ENCODE data around the gene HSPA1A.
"Not testable (repeated sequence)": the region's sequence is repeated elsewhere in the genome, so short reads cannot be mapped to it uniquely, and the experiment has no call there.

Gene HSPA1A

DNA sequence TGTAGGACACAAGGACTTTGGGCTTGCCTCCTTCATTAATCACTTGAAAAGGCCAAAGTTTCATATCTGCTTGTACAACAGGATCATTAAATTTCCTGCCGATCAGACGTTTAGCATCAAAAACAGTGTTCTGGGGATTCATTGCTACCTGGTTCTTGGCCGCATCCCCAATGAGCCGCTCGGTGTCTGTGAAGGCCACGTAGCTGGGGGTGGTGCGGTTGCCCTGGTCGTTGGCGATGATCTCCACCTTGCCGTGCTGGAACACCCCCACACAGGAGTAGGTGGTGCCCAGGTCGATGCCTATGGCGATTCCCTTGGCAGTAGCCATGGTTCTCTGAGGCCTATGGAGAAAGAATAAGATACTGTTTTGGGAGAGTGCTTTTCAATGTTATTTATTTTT, 3.7 kb upstream of the HSPA1A start:
- no peak for FAIRE-seq

DNA sequence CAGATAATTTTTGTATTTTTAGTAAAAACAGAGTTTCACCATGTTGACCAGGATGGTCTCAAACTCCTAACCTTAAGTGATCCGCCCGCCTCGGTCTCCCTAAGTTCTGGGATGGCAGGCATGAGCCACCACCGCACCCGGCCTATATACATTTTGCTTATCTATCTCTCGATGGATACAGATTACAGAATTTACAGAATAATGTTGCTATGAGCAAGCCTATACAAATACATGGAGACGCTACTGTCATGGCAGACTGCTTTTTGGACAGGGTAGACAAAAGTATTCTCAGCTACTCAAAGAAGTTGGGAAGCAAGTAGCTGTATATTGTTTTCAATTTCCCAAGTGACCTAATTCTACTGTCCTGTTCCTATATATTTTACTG, 1.9 kb upstream of the HSPA1A start:
- FAIRE-seq = no peak

DNA sequence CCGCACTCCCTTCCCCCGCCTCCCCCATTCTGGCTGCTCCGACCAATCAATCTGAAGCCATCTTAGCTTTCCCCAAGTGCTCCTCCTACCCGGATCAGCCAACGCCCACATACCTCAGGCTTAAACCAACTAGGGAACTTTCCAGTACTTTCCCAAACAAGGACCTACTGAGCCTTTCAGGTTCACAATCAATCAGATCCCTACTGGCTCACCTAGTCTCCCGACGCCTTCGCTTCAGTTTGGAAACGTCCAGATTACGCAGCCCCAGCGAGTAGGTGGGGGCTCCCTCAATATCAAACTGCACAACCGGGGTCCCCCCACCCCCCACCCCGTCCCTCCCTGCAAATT, 692 bp upstream of the HSPA1A start:
- FAIRE-seq = no peak

DNA sequence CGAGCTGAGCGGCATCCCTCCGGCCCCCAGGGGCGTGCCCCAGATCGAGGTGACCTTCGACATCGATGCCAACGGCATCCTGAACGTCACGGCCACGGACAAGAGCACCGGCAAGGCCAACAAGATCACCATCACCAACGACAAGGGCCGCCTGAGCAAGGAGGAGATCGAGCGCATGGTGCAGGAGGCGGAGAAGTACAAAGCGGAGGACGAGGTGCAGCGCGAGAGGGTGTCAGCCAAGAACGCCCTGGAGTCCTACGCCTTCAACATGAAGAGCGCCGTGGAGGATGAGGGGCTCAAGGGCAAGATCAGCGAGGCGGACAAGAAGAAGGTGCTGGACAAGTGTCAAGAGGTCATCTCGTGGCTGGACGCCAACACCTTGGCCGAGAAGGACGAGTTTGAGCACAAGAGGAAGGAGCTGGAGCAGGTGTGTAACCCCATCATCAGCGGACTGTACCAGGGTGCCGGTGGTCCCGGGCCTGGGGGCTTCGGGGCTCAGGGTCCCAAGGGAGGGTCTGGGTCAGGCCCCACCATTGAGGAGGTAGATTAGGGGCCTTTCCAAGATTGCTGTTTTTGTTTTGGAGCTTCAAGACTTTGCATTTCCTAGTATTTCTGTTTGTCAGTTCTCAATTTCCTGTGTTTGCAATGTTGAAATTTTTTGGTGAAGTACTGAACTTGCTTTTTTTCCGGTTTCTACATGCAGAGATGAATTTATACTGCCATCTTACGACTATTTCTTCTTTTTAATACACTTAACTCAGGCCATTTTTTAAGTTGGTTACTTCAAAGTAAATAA, 2.0 kb downstream of the HSPA1A start:
- not testable (repeated sequence) for FAIRE-seq

DNA sequence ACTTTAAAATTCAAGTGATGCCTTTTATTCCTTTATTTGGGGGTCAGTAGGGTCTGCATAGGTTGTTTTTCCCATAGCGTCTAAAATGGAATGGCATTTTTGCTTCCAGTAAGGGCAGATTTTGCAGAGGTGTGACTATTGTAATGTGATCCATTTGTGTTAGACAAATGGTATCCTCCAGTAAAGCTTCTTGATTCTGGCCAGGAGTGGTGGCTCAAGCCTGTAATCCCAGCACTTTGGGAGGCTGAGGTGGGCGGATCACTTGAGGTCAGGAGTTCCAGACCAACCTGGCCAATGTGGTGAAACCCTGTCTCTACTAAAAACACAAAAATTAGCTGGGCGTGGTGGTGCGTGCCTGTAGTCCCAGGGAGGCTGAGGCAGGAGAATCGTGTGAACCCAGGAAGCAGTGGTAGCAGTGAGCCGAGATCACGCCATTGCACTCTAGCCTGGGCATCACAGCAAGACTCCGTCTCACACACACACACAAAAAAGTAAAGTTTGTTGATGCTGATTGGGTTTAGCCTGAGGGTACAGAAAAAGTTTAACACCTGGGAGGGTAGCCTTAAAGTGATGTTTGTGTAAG, 2.7 kb downstream of the HSPA1A start:
- FAIRE-seq = not testable (repeated sequence)

DNA sequence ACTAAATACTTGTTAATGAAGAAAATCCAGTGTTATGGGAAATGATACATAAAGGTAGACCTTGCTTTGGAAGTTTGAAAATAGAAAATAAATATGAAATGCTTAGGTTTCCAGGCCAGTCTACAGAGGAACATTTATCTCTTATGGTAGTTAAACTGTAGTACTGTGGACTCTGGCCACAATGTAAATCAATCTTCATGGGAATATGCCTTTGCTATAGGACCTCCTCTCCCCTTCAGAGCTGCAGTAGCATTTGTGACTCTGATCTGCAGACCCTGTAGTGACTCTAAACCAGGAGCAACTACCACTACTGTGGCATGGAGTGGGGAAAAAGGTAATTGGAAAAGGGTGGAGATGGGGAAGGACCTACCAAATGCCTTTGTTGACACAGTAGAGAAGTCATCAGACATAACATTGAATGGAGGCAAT, 4.5 kb downstream of the HSPA1A start:
- FAIRE-seq = no peak

DNA sequence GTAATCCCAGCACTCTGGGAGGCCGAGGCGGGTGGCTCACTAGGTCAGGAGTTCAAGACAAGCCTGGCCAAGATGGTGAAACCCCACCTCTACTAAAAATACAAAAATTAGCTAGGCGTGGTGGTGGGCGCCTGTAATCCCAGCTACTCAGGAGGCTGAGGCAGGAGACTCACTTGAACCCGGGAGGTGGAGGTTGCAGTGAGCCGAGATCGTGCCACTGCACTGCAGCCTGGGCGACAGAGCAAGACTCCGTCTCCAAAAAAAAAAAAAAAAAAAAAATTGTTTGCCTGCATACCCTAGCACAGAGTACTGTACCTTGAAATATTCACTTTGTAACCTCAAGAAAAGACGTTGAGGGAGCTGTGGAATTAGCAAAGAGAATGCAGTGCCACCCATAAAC, 5.1 kb downstream of the HSPA1A start:
- FAIRE-seq = not testable (repeated sequence)

DNA sequence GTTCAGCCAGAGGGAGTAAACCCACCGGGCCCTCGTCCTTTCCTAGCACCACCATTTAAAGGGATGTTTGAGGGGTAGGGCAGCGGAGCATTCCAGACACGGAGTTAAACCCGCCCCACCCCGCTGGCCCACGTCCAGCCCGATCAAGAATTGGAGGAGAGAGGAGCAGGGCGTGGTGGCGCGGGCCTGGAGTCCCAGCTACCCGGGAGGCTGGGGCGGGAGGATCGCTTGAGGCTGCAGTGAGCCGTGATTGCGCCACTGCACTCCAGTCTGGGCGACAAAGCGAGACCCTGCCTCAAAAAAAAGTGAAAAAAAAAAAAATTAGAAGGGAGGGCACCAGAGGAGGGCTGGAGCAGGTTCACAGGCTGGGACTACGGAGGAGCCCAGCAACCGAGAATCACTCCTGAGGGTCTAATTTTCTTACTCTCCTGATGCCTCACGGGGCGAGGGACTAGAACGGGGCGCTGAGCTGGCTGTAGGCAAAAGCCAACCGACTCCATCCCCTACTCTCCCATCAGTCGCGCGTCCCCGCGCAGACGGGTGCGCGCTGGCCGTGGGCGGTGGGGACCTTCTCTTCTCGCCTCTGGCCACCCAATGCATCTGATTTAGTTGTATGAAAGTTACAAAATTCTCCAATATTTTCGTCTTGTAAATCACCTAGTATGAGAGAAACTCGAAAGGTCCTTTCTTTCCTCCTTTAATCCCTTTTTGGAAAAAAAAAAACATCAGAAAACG, 6.1 kb downstream of the HSPA1A start:
- FAIRE-seq = no peak

DNA sequence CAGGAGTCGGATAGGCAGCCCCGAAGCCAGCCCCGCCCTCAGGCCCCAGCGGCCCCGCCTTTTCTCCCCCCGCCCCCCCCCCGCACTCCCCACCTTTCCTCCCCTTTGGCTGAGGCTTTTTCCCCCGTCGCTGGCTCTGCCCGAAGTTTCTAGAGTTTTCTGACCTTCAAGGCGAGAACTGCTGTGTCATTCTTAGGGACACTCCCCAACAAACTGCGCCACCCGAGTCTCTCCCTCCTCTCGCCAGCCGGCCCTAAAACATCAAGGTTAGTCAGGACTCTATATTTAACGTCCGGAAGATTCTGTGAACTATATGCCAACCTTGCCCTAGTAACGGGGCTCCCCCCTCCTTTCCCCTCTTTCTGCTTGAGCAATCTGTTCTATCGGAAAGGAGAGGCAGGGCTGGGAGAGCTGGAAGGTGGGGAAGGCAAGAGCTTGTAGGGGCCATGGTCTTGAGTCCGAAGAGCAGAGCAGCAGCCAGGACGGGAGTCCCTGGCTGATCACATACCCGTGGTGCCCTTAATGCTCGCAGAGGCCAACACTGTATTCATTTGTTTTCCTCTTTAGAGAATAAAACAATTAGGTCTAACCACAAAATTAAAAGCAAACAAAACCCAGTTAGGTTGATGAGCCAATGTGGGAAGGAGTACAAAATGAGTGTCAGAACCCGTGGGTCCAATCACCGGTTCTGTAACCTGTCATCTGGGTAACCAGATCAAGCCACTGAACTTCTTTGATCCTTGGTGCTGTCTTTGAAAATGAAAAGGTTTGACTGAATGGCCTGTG, 6.9 kb downstream of the HSPA1A start:
- FAIRE-seq = no peak

DNA sequence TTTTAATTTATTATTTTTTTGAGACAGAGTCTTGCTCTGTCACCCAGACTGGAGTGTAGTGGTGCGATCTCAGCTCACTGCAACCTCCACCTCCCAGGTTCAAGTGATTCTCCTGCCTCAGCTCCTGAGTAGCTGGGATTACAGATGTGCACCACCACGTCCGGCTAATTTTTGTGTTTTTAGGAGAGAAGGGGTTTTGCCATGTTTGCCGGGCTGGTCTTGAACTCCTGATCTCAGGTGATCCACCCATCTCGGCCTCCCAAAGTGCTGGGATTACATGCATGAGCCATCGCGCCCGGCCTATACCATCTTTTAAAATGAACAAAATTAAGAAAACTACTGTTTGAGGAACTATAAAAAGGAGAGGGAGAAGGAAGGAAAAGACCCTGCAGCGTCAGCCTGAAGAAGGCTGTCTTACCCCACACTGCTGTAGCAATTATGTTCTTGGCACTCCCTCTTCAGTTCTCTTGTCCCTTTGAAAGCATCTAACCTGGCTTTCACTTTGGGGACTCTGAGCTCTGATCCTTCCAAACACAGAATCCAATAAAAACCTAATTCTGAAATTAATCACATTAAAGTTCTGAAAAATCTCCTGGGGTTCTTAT, 8.4 kb downstream of the HSPA1A start:
- not testable (repeated sequence) for FAIRE-seq

DNA sequence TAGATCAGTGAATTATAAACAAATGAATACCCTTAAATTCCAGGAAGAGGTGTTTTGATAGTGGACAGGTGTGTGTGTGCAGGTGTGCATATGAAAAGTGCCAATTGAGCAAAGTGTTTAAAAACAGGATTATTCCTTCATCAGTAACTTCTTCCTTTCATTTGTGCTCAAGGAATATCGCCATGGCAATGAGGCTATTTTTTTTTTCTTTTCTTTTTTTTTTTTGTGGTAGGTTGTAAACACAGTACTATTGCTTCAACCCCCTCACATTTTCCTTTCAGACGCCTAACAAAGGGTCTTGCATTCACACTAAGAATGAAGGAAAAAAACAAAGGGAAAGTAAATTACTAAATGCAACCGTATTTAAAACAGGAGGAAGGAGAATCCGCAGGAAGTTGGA, 10.2 kb downstream of the HSPA1A start:
- FAIRE-seq = no peak

DNA sequence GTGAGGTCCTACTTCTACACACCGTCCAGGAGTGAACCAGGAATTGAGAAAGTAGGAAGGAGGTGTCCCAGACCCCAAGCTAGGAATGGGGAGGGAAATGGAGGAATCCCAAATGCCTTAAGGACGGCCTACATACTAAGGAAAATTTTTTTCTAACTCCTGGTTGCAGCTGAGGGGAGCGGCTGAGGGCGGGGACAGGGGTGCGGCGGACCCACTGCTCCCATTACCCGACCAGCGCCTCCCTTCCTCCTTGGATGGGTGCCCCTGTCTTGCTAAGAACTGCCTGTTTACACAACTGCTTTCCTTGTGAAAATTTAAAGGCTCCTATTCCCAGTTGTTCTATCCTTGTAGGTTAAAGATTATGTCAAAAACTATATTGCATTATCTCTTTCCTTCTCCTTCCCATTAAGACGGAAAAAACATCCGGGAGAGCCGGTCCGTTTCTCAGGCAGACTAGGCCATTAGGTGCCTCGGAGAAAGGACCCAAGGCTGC, 11.5 kb downstream of the HSPA1A start:
- FAIRE-seq = no peak

DNA sequence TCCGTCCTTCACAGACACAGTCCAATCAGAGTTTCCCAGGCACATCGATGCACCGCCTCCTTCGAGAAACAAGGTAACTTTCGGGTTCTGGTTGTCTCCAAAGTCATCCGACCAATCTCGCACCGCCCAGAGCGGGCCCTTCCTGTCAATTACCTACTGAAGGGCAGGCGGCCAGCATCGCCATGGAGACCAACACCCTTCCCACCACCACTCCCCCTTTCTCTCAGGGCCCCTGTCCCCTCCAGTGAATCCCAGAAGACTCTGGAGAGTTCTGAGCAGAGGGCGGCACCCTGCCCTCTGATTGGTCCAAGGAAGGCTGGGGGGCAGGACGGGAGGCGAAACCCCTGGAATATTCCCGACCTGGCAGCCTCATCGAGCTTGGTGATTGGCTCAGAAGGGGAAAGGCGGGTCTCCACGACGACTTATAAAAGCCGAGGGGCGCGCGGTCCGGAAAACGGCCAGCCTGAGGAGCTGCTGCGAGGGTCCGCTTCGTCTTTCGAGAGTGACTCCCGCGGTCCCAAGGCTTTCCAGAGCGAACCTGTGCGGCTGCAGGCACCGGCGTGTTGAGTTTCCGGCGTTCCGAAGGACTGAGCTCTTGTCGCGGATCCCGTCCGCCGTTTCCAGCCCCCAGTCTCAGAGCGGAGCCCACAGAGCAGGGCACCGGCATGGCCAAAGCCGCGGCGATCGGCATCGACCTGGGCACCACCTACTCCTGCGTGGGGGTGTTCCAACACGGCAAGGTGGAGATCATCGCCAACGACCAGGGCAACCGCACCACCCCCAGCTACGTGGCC, 12.1 kb downstream of the HSPA1A start, which contains the start of gene HSPA1B:
TSS of gene HSPA1B (plus strand) at position 453 of the 794 bp plus-strand sequence. CDS start at position 666, 213 bp downstream.
- FAIRE-seq = peak; percentile 98

DNA sequence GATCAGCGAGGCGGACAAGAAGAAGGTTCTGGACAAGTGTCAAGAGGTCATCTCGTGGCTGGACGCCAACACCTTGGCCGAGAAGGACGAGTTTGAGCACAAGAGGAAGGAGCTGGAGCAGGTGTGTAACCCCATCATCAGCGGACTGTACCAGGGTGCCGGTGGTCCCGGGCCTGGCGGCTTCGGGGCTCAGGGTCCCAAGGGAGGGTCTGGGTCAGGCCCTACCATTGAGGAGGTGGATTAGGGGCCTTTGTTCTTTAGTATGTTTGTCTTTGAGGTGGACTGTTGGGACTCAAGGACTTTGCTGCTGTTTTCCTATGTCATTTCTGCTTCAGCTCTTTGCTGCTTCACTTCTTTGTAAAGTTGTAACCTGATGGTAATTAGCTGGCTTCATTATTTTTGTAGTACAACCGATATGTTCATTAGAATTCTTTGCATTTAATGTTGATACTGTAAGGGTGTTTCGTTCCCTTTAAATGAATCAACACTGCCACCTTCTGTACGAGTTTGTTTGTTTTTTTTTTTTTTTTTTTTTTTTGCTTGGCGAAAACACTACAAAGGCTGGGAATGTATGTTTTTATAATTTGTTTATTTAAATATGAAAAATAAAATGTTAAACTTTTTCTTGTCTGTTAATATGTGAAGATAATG, 14.4 kb downstream of the HSPA1A start:
- FAIRE-seq = peak; percentile 91

DNA sequence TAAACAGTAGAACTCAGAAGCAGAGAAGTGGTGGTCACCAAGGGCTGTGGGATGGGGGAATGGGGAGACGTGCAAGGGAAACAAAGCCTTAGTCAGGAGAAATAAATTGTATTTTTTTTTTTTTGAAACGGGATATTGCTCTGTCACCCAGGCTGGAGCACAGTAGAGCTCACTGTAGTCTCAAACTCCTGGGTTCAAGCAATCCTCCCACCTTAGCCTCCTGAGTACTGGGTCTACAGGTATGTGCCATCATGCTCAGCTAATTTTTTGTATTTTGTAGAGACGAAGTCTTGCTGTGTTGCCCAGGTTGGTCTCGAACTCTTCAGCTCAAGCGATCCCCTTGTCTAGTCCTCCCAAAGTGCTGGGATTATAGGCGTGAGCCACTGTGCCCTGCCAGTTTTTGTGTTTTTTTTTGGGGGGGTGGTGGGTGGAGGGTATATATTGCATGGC, 15.6 kb downstream of the HSPA1A start:
- FAIRE-seq = no peak

DNA sequence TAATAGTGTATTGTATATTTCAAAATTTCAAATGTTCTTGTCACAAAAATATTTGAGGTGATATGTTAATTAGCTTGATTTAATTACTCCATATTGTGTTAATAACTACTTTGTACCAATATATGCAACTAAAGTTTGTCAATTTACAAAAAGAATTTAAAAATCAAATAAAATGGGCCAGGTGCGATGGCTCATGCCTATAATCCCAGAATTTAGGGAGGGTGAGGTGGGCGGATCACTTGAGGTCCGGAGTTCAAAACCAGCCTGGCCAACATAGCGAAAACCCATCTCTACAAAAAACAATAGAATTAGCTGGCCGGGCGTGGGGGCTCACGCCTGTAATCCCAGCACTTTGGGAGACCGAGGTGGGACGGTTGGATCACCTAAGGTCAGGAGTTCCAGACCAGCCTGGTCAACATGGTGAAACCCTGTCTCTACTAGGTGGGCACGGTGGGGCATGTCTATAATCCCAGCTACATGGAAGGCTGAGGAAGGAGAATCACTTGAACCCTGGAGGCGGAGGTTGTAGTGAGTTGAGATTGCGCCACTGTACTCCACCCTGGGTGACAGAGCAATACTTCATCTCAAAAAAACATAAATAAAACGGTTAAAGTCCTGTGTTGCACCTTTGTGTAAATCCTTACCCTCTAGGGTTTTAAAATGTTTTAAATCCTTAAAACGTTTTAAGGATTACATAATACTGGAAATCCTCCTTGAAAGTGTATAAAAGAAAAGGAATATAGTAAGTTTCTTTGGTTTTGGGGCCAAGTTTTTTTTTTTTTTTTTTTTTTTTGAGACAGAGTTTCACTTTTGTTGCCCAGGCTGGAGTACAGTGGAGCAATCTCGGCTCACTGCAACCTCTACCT, 16.2 kb downstream of the HSPA1A start:
- FAIRE-seq = no peak

DNA sequence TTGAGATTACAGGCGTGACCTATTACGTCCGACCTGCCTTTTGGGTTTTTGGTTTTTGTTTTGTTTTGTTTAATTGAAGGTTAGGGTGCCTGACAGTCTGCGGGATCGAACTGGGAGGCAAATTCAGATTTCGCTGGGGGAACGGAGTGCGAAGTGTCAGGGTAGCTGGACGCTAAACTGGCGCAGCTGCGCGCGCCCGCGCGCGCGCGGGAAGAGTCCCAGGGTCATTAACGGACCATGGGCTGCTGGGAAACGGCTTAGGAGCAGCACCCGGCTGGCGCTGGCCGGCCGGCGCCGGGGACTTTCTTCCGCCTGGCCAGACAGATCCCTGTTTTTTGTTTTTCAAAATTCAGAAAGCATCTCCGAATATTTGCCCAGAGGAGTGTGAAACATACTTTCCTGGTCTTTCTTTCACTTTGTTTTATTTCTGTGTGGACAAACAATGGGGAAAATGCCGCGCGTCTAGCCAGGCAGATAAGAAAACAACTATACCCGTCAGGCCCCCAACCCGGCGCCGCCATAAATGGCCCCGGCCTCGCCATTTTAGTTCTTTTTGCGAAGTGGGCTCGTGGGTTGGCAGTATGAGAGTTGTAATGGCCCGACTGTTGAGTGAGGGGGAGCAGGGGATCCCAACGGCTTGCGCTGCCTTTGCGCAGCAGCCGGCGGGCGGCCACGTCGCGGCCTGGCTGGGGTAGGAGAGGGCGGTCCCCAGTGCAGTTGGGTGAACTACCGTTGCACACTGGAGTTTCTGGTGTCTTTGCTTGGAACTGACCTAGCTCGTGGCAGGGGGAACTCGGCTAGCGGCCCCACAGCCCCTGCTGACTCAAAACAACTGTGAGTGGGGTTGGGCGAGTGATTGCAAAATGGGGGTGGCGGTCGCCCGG, 19.3 kb downstream of the HSPA1A start:
- peak; percentile 85 for FAIRE-seq

DNA sequence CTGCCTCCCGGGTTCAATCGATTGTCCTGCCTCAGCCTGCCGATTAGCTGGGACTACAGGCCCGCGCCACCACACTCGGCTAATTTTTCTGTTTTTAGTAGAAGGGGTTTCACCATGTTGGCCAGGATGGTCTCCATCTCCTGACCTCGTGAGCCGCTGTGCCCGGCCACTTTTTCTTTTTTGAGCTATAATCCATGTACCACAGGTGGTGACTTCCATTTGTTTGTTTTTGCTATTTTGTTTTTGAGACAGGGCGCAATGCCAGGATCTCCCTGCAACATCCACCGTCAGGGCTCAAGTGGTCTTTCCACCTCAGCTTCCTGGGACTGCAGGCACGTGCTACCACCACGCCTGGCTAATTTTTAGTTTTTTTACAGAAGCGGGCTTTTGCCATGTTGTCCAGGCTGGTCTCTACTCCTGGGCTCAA, 20.7 kb downstream of the HSPA1A start:
- FAIRE-seq = no peak

Data from G401.6 (cell line).